AG04450 (cell line): ENCODE measurements around the gene SUSD5. TPM values are rescaled to one million over a fixed set of nuclear protein-coding genes. Genes with fewer than 3 reads are reported as not detected.
A peak's percentile ranks its signal among the peaks of the same experiment; 100 is the strongest.
"Not testable (repeated sequence)": the region's sequence is repeated elsewhere in the genome, so short reads cannot be mapped to it uniquely, and the experiment has no call there.

Experiments used
- CTCF ChIA-PET: fragments of 300-600, 350-600 bp; formaldehyde crosslinking; extraction: SDS; loops from one replicate; lab custom pipeline; 2022; ENCODE audit warnings: antibody characterized with exemption, inconsistent platforms; lab: Charles Lee
- POLR2A ChIA-PET: fragments of 350-600 bp; formaldehyde crosslinking; extraction: SDS; loops from one replicate; lab custom pipeline; 2021; ENCODE audit warnings: antibody characterized with exemption, inconsistent platforms; lab: Yijun Ruan, JAX
- DNase-seq: peaks from one replicate; pipeline ENCODE4 v3.0.0-alpha.2; 2011; ENCODE audit warnings: low read depth, low spot score
- H3K27ac ChIP-seq: one replicate; pipeline ENCODE4 v1.5.1; 2012; ENCODE audit warnings: low read depth, low read length, control low read depth
- H3K27me3 ChIP-seq: one replicate; pipeline ENCODE4 v1.6.0; 2012; ENCODE audit warnings: low read length; ENCODE audit not compliant: control insufficient read depth, insufficient read depth
- H3K4me3 ChIP-seq: 2 replicates; pipeline ENCODE4 v1.5.1; 2011; ENCODE audit warnings: mild to moderate bottlenecking, low read depth, low read length, control low read depth
- H3K9me3 ChIP-seq: 2 replicates; pipeline ENCODE4 v1.5.1; 2012; ENCODE audit warnings: low read length; ENCODE audit not compliant: control insufficient read depth, insufficient read depth
- CTCF ChIP-seq: IDR thresholded peaks from 2 replicates; pipeline ENCODE4 v1.5.1; 2011; ENCODE audit warnings: low read depth, low read length, control low read depth, inconsistent platforms
- polyA plus RNA-seq: library from polyadenylated mRNA; depleted of rRNA; stranded (reverse); fragments of >200 nt; gene quantifications from 2 replicates; pipeline ENCODE4 v1.2.3, GENCODE V29; 2011

The SUSD5 gene
- polyA plus RNA-seq, 1 experiment: 1.8 TPM

GRCh38 chr3:33113772-33114621 lies 104.6 kb downstream of the SUSD5 start, which contains the start of gene CRTAP:
TSS of gene CRTAP (plus strand) at chr3:33114014. CDS start at chr3:33114078, 64 bp downstream.
- Histone ChIP-seq H3K9me3 (no peaks in the 10 kb centered on the region), H3K27me3 (no peaks in the 10 kb centered on the region), H3K4me3 (peak within 1 kb of the TSS; percentile 80), H3K27ac (peak within 1 kb of the TSS; percentile 88)
- peak; percentile 87 for DNase-seq
- no peak for TF ChIP-seq CTCF
- POLR2A ChIA-PET: interaction anchor here (0.6 to 1.3 kb wide), 2 partner anchors 16 to 266 kb away, joined by 5 to 8 read pairs; no protein-coding TSS in a partner anchor
- CTCF ChIA-PET: interaction anchor here (1.1 to 1.7 kb wide), 2 partner anchors 17 to 167 kb away, joined by 5 to 6 read pairs; no protein-coding TSS in a partner anchor

GRCh38 chr3:33111581-33111980 lies 107.0 kb downstream of the SUSD5 start:
- no peak for DNase-seq
- no peak for TF ChIP-seq CTCF
- H3K27me3 ChIP-seq: no peaks in the 10 kb centered on the region
- CTCF ChIA-PET: interaction anchor here (1.0 kb wide), 1 partner anchor 19 kb away, joined by 5 read pairs; no protein-coding TSS in a partner anchor
- H3K27ac ChIP-seq: no peak overlapping the region
- no peaks in the 10 kb centered on the region for H3K9me3 ChIP-seq
- no peak overlapping the region for H3K4me3 ChIP-seq
- POLR2A ChIA-PET: no interaction called here

- H3K4me3 ChIP-seq, H3K9me3 ChIP-seq, DNase-seq, CTCF ChIA-PET, POLR2A ChIA-PET, H3K27ac ChIP-seq, H3K27me3 ChIP-seq: not testable (repeated sequence)
Observed at GRCh38 chr3:33106854-33107253, 111.8 kb downstream of the SUSD5 start.

GRCh38 chr3:33105341-33105948 lies 113.2 kb downstream of the SUSD5 start:
- H3K27ac ChIP-seq: no peak overlapping the region
- ChIA-PET CTCF (interaction anchor here (0.8 to 2.2 kb wide), 3 partner anchors 26 to 268 kb away, joined by 3 to 15 read pairs (median 5); no protein-coding TSS in a partner anchor), POLR2A (no interaction called here)
- no peak for TF ChIP-seq CTCF
- peaks cover 2% of the 10 kb centered on the region for H3K27me3 ChIP-seq
- DNase-seq: no peak
- H3K9me3 ChIP-seq: no peaks in the 10 kb centered on the region
- H3K4me3 ChIP-seq: no peak overlapping the region

- Histone ChIP-seq H3K27ac (no peak overlapping the region), H3K4me3 (no peak overlapping the region), H3K27me3 (peaks cover 2% of the 10 kb centered on the region), H3K9me3 (no peaks in the 10 kb centered on the region)
- DNase-seq: no peak
- no peak for TF ChIP-seq CTCF
- CTCF ChIA-PET: interaction anchor here (0.6 to 2.2 kb wide), 5 partner anchors 27 to 267 kb away, joined by 3 to 15 read pairs (median 3); no protein-coding TSS in a partner anchor
- POLR2A ChIA-PET: no interaction called here
Observed at GRCh38 chr3:33104803-33105202, 113.8 kb downstream of the SUSD5 start.
